IPS-NIHi7 (cell line): ENCODE data around the gene C11orf91.
A peak's percentile ranks its signal among the peaks of the same experiment; 100 is the strongest.
"Not testable (repeated sequence)": the region's sequence is repeated elsewhere in the genome, so short reads cannot be mapped to it uniquely, and the experiment has no call there.

Experiments
- DNase-seq: peaks from one replicate; pipeline ENCODE4 v3.0.0; 2012; ENCODE audit warnings: mixed read lengths; ENCODE audit errors: extremely low spot score

Gene C11orf91, protein sequence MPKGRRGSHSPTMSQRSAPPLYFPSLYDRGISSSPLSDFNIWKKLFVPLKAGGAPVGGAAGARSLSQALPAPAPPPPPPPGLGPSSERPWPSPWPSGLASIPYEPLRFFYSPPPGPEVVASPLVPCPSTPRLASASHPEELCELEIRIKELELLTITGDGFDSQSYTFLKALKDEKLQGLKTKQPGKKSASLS

DNA sequence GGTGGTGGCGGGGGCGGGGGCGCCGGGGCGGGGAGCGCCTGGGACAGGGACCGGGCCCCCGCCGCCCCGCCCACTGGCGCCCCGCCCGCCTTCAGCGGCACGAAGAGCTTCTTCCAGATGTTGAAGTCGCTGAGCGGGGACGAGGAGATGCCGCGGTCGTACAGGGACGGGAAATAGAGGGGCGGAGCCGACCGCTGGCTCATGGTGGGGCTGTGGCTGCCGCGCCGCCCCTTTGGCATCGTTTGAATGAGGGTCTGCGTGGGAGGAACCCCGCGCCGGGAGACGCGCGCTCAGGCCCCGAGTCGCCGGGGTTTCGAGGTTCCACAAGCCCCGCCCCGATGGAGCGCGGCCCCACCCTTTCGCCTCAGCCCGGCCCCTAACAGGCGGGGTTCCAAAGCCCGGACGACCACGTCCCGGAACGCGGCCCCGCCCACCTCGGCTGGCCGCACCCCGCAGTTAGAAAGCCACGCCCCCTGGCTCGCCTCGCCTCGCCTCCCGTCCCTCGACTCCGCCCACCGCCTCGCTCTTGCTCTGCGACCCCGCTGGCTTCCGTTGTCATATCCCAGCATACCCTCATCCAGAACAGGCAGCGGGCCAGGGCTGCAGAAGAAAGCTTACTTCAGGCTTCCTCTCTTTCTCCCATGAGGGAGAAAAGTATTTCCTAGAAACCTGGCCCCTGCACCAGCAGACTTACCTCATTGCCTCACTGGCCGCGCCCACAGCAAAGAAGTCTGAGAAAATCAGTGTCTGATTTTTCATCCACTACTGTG, at the start of gene C11orf91:
Gene C11orf91 (minus strand): TSS at position 325 of the 770 bp plus-strand sequence. CDS start 86 bp downstream, at position 239.
- peak; percentile 98 for DNase-seq

DNA sequence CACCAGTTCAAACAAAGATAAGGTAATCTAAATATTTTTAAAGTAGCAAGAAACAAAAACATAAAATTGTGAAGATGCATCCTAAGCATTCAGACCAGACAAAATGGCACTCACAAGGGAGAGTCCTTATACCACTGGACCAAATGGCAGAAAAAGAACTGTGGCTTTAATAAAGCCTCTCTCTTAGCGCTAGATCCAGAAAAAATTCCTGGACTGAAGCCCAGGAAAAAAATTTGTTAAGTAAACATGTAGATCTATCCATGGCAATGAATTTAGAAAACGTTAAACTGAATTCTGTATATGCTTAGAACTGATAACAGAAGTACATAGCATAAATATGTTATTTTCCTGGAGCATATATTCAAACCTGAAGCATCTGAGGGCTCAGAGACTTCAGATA, 47.4 kb upstream of the C11orf91 start:
- DNase-seq, result no peak

DNA sequence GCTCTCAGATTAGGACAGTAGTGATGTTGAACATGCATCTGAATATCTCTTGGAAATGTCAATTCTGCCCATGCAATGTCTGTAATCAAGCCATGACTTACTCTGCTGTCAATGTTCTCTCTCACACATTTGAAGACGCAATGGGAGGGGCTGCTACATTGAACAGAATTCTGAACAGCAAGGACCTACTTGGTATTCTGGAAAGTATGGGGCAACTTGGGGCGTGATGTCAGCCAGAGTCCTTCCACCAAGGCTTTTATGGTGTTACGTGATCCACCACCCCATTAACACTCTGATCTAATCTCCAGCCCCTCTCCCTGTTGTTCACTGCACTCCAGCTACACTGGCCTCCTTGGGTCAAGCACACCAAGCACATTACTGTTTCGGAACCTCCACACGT, 42.7 kb upstream of the C11orf91 start:
- DNase-seq, result no peak

DNA sequence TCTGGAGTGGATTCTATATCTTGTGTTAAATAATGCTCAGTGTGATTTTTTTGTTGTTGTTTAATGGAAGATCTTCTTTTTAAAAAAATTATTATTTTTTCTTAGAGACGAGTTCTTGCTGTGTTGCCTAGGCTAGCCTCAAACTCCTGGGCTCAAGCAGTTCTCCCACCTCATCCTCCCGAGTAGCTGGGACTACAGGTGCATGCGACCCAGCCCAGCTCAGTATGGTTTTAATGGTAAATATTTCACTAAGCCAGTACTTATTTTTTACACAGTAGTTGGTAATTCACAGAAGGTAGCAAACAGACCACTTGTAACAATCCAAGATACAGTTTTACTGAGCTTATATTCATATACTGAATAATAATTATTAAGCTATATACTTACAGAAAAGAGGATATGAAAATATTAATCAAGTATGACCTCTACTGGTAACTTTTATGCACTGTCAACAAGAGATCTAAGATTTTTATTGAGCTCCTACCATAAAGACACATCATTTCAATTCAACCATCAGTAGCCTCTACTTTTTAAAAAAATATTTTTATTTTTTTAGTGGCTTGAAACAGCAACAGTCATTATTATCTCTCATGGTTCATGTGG, 41.7 kb upstream of the C11orf91 start:
- no peak for DNase-seq

DNA sequence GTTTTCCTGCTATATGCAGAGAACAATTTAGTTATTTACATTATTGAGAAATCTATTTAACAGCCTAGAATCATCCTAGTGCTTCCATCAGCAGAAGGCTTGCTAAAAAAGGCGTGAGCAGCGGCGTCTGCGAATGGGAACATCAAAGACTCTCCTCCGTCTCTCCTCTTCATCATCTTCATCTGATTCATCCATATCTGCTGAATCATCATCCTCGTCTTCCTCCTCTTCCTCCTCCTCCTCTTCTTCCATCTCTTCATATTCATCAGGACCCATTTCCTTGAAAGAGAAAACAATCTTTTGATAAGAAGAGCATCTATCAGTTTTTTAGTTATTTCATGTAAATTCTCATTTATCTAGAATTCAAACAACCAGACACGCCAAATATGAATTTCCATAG, 41.2 kb upstream of the C11orf91 start:
- DNase-seq, result no peak

DNA sequence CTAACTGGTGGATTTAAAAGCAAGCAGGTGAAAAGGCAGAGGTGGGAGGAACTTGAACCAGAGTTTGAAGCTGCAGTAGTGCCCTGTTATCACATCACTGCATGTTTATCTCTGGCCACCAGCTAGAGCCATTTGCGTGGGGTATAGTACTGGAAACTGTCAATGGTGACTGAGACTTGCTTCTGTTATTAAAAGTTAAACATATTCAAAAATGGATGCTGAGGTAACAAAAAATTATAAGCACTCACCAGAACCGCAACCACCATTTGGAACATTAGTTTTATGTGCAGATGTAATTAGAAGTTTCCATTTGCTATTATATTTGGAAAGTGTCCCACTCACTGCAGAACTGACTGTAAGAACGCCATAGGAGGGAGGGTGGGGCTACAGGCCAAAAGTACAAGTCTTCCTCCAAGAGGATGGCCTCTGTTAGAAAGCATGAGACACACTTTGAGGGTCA, 36.8 kb upstream of the C11orf91 start:
- no peak for DNase-seq

DNA sequence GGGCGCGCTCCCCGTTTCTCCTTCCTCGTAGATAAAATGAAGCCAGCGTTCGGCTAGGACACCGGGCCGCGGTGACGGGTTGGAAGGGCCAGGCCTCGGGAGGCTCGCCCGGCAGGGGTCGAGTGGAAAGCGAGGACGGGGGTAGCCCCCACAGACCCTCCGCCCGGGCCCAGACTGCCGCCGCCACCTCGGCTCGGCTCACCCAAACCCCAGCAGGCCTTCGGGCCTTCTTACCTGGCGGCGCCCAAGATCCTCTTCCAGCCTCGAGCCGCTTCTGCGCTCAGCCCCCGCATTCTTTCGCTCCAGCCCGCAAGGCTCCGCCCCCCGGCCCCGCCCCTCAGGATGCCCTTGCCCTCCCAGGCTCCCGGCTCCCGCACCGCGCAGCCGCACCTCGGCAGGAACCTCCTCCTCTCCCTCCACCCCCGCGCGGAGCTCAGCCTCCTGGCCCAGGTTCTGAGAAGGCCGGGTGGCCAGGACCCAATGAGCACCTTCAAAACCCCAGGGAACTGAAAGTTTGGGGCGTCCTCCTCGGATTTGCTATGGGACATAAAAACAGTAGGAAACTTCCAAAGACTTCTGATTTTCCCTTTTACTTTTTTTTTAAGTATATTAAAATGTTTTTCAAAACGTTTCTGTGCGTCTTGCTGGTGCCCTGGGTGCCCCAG, 35.7 kb upstream of the C11orf91 start, which contains the start of gene CD59:
Gene CD59 (minus strand): TSS at position 276 of the 665 bp plus-strand sequence. CDS start 13,978 bp downstream, outside the sequence.
- peak; percentile 97 for DNase-seq

DNA sequence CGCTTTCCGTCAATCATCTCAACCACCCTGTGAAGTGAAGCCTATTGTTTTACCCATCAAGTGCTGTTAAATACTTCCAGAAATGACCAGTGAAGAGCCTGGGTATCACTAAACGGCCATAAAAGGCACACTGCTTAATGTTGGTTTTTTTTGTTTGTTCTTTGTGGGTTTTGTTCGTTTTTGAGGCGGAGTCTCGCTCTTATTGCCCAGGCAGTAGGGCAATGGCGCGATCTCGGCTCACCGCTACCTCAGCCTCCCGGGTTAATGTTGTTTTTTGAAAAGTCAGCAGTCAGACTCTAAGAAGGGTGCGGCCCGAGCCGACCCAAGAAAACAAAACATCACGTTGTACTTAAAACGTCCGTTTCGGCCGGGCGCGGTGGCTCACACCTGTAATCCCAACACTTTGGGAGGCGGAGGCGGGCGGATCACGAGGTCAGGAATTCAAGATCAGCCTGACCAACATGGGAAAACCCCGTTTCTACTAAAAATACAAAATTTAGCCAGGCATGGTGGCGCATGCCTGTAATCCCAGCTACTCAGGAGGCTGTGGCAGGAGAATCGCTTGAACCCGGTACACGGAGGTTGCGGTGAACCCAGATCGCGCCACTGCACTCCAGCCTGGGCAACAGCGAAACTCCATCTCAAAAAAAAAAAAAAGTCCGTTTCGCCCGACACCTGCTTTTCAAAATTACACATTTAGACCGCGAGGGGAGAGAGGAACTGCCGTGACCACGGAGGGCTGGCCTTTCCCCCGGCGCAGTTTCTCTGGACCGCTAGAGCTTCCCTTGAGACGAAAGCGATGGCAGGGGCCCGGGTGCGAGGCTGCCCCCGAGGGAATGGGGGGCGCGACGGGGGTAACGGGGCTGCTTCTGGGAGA, 34.9 kb upstream of the C11orf91 start:
- DNase-seq, result no peak

DNA sequence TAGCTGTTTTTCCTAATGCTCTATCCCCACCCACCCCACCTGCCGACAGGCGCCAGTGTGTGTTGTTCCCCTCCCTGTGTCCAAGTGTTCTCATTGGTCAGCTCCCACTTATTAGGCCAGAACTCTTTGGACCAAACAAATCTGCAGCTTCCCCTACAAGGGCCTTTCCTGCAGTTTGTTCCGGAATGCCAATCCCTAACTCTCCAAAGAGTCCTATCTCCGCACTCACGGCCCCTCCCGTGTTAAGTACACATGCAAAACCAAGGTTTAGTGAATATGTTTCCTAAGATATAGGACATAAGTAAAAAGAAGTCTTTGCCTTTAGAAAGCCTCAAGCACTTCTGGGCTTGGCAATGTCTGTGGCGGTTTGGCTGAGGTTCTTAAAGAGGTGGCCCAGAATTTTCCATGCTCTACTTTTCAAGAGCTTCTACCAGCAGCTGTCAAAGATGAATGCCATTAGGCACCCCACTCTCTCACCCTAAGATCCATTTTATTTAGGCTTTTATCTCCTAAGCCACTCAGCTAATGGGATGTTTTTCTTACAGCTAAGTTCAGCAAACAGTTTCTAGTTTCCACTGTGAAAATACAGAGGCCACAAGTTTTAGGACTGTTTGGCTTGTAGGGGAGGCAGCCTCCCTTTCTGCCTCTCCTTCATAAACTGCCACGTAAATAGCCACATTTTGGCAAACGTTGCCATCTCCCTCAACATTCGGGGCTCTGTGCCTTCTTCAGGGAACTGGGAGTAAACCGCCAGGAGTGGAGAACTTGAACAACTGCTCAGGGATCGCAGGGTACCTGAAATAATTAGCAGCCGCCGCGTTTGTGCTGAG, 34.0 kb upstream of the C11orf91 start:
- DNase-seq, result no peak

DNA sequence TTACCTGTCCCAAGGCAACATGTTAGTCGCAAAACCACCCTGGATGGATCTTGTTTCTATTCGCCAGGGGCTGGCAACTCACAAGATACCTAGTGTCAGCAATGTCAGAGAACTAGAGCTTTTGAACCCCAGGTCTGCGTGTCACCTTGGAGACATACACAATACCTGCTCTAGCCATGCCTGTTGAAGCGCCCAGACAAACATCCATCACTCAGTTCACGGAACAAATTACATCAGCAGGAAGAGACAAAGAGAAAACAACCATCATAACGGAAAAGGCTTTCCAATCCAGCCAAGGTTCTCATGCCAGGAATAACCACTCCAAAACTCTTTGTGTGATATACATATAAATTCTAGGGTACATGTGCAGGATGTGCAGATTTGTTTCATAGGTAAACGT, 33.4 kb upstream of the C11orf91 start:
- DNase-seq, result no peak

DNA sequence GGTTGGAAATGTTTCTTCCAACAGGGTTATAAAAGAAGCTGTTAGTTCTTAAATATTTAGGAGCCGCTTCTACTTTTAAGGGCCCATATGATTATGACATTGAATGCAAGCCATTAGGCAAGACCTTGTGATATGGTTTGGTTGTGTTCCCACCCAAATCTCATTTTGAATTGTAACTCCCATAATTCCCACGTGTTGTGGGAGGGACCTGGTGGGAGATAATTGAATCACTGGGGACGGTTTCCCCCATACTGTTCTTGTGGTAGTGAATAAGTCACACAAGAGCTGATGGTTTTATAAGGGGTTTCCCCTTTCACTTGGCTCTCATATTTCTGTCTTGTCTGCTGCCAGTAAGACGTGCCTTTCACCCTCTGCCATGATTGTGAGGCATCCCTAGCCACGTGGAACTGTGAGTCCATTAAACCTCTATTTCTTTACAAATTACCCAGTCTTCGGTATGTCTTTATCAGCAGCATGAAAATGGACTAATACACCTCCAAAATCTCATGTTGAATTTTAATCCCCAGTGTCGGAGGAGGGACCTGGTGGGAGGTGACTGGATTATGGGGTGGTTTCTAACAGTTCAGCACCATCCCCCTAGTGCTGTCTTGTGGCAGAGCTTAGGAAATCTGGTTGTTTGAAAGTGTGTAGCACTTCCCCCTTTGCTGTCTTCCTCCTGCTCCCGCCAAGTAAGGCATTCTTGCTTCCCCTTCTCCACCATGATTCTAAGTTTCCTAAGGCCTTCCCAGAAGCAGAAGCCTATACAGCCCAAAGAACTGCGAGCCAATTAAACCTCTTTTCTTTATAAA, 31.3 kb upstream of the C11orf91 start:
- DNase-seq, result no peak

DNA sequence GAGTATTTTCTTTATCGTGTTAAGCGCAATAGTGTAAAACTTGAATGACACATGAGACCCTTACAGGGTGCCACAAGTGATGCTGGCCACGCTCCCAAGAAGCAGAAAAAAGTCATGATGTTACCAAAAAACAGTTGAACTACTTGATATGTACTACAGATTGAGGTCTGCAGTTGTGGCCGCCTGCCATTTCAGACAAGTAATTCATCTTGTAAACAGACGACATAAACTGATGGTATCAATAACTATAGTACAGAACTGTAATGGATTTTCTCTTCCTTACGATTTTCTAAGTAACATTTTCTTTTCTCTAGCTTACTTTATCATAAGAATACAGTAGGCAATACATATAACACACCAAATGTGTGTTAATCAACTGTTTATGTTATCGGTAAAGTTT, 30.1 kb upstream of the C11orf91 start:
- DNase-seq, result no peak

DNA sequence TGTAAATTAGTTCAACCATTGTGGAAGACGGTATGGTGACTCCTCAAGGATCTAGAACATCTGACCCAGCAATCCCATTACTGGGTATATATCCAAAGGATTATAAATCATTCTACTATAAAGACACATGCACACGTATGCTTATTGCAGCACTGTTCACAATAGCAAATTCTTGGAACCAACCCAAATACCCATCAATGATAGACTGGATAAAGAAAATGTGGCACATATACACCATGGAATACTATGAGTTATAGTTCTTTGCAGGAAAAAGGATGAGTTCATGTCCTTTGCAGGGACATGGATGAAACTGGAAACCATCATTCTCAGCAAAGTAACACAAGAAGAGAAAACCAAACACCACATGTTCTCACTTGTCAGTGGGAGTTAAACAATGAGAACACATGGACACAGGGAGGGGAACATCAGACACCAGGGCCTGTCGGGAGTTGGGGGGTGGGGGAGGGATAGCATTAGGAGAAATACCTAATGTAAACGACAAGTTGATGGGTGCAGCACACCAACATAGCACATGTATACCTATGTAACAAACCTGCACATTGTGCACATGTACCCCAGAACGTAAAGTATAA, 28.5 kb upstream of the C11orf91 start:
- not testable (repeated sequence) for DNase-seq

DNA sequence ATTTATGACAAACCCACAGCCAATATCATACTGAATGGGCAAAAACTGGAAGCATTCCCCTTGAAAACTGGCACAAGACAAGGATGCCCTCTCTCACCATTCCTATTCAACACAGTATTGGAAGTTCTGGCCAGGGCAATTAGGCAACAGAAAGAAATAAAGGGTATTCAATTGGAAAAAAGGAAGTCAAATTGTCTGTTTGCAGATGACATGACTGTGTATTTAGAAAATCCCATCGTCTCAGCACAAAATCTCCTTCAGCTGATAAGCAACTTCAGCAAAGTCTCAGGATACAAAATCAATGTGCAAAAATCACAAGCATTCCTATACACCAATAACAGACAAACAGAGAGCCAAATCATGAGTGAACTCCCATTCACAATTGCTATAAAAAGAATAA, 26.9 kb upstream of the C11orf91 start:
- not testable (repeated sequence) for DNase-seq

DNA sequence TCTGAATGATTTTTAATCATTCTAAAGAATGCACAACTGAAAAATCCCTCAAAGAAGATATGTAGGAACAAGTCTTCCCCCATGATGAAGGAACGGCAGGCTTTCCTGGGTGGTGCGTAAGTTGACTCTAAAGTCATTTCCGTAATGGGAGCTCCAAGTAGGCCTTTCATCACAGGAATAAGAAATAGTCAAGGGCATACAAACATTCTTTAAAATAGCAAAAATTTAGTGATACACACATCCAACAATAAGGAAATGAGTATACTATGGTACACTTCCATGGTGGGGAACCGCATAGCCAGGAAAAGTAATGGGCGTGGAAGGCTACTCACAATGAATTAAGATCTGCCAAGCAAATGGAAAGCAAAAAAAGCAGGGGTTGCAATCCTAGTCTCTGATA, 24.9 kb upstream of the C11orf91 start:
- no peak for DNase-seq

DNA sequence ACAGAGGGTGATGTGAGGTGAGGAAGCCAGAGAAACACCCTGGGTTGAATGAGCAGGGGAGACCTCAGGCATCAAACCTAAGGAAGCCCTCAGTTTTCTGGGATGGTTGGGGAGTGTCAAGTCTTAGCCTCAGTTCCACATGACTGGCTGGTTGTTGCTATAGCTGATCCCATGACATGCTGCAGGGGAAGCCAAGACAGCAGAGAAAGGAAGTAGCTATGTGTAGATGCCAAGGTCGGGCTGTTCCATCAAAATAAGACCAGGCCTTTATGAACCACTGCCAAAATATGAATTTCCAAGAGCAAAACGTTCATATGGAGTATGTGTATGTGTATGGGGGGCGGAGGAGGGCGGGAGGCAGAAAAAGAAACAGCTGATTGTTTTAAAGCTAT, 24.0 kb upstream of the C11orf91 start:
- no peak for DNase-seq

DNA sequence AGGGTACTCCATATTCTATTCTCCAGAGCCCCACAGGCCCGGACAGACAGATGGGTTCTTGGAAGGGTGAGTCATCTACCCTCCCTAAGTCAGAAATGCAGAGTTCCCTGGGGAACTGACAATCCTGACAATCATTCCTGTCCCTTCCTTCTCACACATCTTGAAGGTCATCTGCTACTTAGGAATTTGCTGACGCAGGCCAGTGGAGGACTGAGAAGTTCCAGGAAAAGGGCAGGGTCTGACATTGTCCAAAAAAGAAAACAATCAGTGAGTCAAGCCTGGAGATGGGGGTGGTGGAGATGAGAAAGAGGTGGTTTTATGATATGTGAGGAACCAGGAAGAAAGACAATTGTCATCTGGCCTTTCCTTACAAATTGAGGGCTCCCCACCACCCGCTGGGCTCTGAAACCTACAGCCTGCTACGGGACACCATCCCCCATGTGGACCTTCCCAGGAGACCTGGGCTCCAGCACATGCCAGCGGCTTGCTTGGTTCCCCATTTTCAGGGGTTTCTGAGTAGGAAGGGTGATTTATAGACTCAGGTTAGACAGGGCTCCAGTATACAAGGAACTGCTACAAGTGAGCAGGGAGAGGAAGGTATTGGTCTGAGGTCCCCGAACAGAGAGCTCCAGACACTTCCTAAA, 22.7 kb upstream of the C11orf91 start:
- peak; percentile 24 for DNase-seq

DNA sequence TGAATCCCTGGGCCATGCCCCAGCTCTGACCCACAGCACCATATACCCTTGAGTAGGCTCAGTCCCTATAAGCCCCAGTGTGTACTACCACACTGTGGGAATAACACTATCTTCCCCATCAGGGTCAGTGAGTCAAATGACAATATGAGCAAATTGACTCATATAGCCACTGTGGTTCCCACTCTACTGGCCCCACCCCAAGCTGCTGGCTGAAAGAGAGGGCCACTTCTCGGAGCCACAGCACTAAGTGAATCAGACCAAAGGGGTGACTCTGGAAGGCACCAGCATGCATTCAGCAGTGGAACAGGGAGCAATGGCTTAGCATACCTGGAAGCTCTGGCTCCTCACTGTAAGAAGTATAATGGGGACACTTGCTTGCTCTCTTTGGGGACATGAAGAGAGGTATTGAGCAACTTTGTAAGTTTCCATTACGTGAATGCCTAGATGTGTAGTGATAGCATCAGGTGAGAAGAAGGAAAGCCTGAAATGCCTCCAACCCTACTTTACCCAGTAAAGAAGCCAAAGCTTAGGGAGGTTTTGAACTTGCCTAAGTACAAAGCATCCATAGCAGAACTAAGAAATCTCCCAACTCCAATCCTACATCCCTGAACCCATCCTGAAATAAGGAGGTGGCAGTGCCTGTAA, 22.1 kb upstream of the C11orf91 start:
- DNase-seq, result no peak
